Measurements from ENCODE around the gene GIMAP8. TPM values are rescaled to one million over a fixed set of nuclear protein-coding genes. Genes with fewer than 3 reads are reported as not detected.

GIMAP8 gene
- total RNA-seq, result 7.5 TPM

DNA sequence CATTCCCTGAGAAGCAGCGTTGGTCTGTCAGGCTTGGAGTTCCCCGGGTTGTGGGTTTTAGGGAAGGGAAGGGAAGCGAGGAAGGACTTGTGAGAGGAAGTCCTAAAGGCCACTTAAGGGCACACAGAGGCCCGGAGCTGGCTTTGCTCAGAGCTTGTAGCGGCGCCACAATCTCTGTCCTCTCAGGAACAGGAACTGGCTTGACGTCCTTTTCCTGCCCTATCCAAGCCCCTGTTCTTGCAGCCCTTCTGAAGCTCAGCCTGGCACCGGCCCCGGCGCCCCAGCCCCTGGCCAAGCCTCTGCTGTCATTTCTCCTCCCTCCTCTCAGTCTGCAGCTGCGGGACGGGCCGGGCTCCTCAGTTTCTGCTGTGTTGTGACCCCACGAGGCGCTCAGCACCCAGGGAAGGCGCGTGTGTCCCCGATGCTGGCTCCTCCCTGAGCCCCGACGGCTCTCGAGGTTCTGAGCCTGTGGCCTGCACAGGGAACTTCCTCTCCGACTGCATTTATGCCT is at the start of gene GIMAP8:
Gene GIMAP8 (plus strand): TSS at position 140 of the 511 bp plus-strand sequence. CDS start 16,069 bp downstream, outside the sequence.

DNA sequence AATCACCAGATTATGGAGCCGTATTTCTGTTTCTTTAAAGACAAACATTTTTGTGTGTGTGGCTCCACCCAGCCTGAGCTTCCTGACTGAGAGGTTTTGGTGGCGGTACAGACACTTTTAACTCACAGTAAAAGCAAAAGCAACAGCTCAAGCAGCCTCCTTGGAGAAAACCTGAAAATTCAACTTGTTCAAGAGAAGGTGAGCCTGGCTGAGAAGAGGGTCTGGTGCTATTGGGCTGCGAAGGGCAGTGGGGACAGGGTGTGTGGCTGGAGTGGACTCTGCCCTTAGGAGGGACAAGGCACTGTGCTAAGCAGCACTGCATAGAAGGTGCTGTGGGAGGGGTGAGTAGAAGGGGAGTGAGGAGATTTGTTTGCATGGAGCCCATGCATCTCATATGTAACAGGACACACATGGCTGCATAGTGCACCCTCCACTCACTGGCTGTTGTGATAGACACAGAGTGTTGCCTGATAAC is 64.4 kb downstream of the GIMAP8 start, which contains the start of gene GIMAP7:
Gene GIMAP7 (plus strand): TSS at position 125 of the 475 bp plus-strand sequence. CDS start 5,103 bp downstream, outside the sequence.

Other genes with a start within 250 kb of the GIMAP8 start
- gene LRRC61, start 127.3 kb upstream of the GIMAP8 start, total RNA-seq, result 26.6 TPM
- gene ACTR3C, start 127.1 kb upstream of the GIMAP8 start, total RNA-seq, result 5.3 TPM
- gene RARRES2, start 109.0 kb upstream of the GIMAP8 start, total RNA-seq, result 66.2 TPM
- gene REPIN1, start 81.8 kb upstream of the GIMAP8 start, total RNA-seq, result 115 TPM
- 20.3 TPM for gene ZNF775, start 71.3 kb upstream of the GIMAP8 start, total RNA-seq
- 4.1 TPM for gene GIMAP7, start 64.2 kb downstream of the GIMAP8 start, total RNA-seq
- gene GIMAP4, start 116.8 kb downstream of the GIMAP8 start, total RNA-seq, result 22.5 TPM
- gene GIMAP6, start 181.8 kb downstream of the GIMAP8 start, total RNA-seq, result 11.7 TPM
- 7.6 TPM for gene GIMAP2, start 235.1 kb downstream of the GIMAP8 start, total RNA-seq

Measured in camera-type eye (tissue), 1 donor.